IPS-20b (cell line): Measurements from ENCODE around the gene CHST11.

Experiments used
- H3K27ac ChIP-seq: one replicate; pipeline ENCODE4 v1.5.1; 2013; ENCODE audit warnings: low read length
- H3K27me3 ChIP-seq: 2 replicates; pipeline ENCODE4 v1.6.1; 2013; ENCODE audit warnings: mild to moderate bottlenecking, low read length, inconsistent platforms; ENCODE audit not compliant: insufficient read depth
- H3K36me3 ChIP-seq: 2 replicates; pipeline ENCODE4 v1.6.1; 2013; ENCODE audit warnings: low read depth, mild to moderate bottlenecking, inconsistent platforms, low read length, moderate library complexity; ENCODE audit not compliant: insufficient read depth
- H3K4me1 ChIP-seq: 2 replicates; pipeline ENCODE4 v1.6.1; 2013; ENCODE audit warnings: mild to moderate bottlenecking, control low read depth, inconsistent platforms, low read length, moderate library complexity; ENCODE audit not compliant: insufficient read depth
- H3K4me3 ChIP-seq: 2 replicates; pipeline ENCODE4 v1.5.1; 2013; ENCODE audit warnings: mild to moderate bottlenecking, low read length, inconsistent platforms
- H3K9ac ChIP-seq: 2 replicates; pipeline ENCODE4 v1.6.1; 2013; ENCODE audit warnings: low read depth, mild to moderate bottlenecking, inconsistent platforms, low read length, moderate library complexity
- H3K9me3 ChIP-seq: 2 replicates; pipeline ENCODE4 v1.6.1; 2013; ENCODE audit warnings: mild to moderate bottlenecking, low read depth, low read length, inconsistent platforms; ENCODE audit not compliant: insufficient read depth

The CHST11 gene

DNA sequence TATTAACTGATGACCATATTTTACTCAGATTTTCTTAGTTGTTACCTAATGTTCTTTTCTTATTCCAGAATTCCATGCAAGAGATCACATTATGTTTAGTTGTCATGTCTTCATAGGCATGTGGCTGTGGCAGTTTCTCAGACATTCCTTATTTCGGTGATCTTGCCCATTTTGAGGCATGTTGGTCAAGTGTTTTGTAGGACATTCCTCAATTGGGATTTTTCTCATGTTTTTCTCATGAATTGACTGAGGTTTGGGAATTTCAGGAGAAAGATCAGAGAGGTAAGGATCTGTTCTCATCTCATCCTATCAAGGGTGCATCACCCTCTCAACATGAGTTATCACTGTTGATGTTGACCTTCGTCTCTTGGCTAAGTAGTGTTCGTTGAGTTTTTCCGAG lies 81.3 kb downstream of the CHST11 start:
- peaks cover 5% of the 10 kb centered on the region; the same call in 1 of the 2 replicates for H3K27me3 ChIP-seq

DNA sequence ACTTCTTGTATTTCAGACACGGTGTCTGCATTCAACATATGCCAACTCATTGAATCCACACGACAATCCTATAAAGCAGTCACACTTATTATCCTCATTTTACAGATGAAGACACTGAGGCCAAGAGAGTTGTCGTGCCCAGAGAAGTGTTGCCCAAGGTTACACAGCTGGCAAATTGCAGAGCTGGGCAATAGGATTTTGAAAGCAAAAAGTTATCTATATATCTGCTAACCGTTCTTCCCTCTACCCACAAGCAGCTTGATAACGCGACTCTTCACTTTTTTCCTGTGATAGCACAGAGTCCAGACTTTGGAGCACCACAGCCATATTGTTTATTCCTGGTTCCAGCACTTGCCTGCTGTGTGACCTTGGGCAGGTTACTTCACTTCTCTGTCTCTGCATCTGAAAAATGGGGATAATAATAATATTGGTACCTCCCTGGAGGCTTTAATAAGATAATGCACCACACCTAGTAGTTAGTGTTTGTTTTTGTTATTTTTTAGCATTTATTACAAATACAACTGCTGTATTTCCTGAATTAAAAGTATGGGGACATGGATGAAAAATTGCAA lies 82.2 kb downstream of the CHST11 start:
- Histone ChIP-seq H3K9me3 (no peaks in the 10 kb centered on the region), H3K4me1 (peaks cover 29% of the 10 kb centered on the region), H3K27me3 (peaks cover 5% of the 10 kb centered on the region; the same call in 1 of the 2 replicates), H3K36me3 (no peaks in the 10 kb centered on the region), H3K4me3 (no peak overlapping the region), H3K9ac (no peak overlapping the region), H3K27ac (no peak overlapping the region)

More for the DNA sequence above, 81.3 kb downstream of the CHST11 start:
- Histone ChIP-seq H3K9me3 (no peaks in the 10 kb centered on the region), H3K9ac (no peak overlapping the region), H3K27ac (no peak overlapping the region), H3K4me3 (no peak overlapping the region), H3K36me3 (no peaks in the 10 kb centered on the region), H3K4me1 (peaks cover 29% of the 10 kb centered on the region)

DNA sequence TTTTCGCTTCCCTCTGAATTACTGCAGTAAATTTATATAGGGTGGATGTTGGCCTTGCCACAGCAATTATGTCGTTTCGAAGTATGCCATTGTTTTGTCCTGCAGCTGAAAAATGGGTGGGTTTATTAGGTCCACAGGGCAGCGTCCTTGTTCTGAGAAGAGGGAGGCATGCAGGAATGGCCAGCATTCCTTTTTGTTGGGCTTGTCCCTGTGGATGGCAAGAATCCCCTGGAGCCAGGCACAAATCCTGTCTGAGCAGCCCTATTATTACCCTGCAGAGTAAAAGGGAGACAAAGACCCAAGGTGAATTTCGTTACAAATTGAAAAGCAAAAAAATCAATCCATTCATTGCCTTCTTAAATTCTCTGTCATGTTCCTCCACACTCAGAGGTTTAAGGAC lies 88.1 kb downstream of the CHST11 start:
- Histone ChIP-seq H3K9me3 (no peaks in the 10 kb centered on the region), H3K4me3 (no peak overlapping the region), H3K4me1 (peaks cover 21% of the 10 kb centered on the region), H3K36me3 (no peaks in the 10 kb centered on the region), H3K27me3 (peaks cover 5% of the 10 kb centered on the region; the same call in 1 of the 2 replicates), H3K27ac (no peak overlapping the region), H3K9ac (no peak overlapping the region)

DNA sequence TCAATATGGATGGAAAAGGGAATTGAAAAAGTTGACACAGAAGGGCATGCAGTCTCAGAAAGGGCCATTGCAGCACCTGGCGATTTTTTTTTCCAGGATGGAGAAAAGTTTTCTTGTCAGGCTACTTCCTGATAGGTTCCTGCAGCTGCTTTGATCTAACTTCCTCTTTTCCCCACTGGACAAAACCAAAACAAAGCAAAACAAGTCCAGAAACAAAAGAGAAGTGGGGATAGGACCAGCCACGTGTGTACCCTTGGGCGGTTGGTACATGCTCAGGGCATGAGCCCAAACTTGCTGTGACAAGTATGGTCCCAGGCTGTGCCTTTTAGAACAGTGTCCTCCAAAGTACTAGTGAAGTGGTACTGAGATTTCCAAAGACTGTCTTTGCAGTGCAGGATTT lies 89.8 kb downstream of the CHST11 start:
- Histone ChIP-seq H3K4me1 (peaks cover 9% of the 10 kb centered on the region), H3K4me3 (no peak overlapping the region), H3K27me3 (no peaks in the 10 kb centered on the region; the same call in 1 of the 2 replicates), H3K36me3 (no peaks in the 10 kb centered on the region), H3K27ac (no peak overlapping the region), H3K9ac (no peak overlapping the region), H3K9me3 (no peaks in the 10 kb centered on the region)

DNA sequence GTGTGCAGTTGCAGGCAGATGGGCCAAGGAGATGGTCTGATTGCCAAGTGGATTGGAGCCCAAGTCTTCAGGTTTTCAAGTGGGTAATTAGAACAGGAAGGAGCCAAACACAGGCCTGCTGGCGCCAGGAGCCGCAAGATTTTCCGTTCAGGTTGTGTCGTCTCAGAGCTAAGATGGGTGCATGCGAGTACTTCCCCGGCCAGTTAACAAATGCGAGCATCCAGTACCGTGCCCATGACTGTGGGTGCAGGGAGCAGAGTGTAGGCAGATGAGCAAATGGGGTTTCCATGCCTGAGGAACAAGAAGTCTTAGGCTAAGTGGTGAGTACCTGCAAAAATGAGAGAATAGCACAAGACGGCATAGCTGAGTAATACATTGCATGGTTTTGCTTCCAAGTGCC lies 90.5 kb downstream of the CHST11 start:
- no peak overlapping the region for H3K27ac ChIP-seq
- no peaks in the 10 kb centered on the region for H3K27me3 ChIP-seq
- H3K4me3 ChIP-seq = no peak overlapping the region
- no peaks in the 10 kb centered on the region for H3K9me3 ChIP-seq
- H3K9ac ChIP-seq = no peak overlapping the region
- H3K36me3 ChIP-seq = no peaks in the 10 kb centered on the region
- peaks cover 8% of the 10 kb centered on the region for H3K4me1 ChIP-seq

DNA sequence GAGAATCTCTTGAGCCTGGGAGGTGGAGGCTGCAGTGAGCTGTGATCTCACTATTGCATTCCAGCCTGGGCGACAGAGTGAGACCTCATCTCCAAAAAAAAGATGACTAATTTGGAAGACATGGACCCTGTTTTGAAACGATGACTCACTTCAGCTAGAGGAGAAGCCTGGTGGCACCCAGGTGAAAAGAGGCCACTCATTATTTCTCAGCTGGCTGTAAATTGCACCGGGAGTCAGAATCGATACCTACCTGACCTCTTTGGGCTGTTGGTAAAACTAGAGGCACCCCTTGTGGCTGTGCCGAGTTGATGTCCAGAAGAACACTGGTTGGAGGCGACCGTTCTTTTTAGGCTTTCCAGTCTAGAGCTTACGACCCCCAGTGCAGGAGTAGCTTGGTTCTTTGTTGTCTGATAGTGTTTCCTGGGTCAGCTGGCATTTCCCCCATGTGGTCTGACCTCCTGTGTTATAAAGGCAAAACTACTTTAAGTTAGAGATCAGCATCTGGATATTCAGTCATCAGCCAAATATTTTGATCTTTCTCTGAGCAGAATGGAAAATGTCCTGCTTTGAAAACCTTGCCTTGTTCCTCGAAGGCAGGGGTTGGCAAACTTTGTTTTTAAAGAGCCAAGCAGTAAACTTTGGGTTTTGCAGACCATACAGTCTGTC lies 93.2 kb downstream of the CHST11 start:
- no peaks in the 10 kb centered on the region for H3K36me3 ChIP-seq
- H3K27ac ChIP-seq = no peak overlapping the region
- H3K4me3 ChIP-seq = no peak overlapping the region
- H3K9ac ChIP-seq = no peak overlapping the region
- H3K4me1 ChIP-seq = peaks cover 6% of the 10 kb centered on the region
- H3K27me3 ChIP-seq = no peaks in the 10 kb centered on the region
- H3K9me3 ChIP-seq = peaks cover 8% of the 10 kb centered on the region; the same call in 1 of the 2 replicates

DNA sequence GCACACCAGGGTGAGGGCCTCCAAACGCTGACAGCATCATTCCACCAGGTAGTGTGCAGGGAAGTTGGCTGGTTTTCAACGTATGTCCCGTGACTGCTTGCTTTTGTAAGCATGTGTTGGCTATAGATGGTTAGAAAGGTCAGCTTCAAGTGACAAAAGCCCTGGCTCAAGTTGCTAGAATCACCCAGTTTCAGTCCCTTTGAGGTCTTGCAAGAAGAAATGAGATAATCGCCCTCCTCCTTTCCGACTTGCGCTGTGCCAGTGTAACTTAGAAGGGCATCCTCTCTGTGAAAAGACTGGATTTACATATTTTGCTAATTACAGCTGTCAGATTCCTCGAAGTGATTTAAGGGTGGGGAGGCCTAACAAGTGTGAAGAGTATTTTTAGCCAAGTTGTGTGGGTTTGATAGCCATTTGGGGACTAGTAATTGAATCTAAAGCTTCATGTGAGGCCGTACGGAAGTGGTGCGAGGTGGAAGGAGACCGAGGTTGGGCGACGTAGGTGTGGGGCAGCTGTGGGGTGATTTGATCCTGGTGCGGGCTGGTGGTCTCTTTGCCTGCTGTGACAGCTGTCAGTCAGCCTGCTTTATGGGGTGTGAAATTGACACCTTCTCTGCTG lies 94.7 kb downstream of the CHST11 start:
- no peaks in the 10 kb centered on the region for H3K27me3 ChIP-seq
- H3K4me1 ChIP-seq = peaks cover 7% of the 10 kb centered on the region; the same call in 1 of the 2 replicates
- H3K36me3 ChIP-seq = no peaks in the 10 kb centered on the region
- H3K4me3 ChIP-seq = no peak overlapping the region
- no peak overlapping the region for H3K27ac ChIP-seq
- peaks cover 8% of the 10 kb centered on the region; the same call in 1 of the 2 replicates for H3K9me3 ChIP-seq
- H3K9ac ChIP-seq = no peak overlapping the region

DNA sequence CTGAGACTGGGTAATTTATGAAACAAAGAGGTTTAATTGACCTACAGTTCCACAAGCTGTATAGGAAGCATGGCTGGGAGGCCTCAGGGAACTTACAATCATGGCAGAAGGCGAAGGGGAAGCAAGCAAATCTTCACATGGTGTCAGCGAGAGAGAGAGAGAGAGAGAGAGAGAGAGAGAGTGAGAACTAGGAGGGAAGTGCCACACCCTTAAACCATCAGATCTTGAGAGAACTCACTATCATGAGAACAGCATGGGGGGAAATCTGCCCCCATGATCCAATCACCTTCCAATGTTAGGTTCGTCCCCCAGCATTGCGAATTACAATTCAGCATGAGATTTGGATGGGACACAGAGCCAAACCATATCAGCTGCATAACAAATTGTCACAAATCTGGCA lies 96.7 kb downstream of the CHST11 start:
- H3K4me1 ChIP-seq = peaks cover 5% of the 10 kb centered on the region; the same call in 1 of the 2 replicates
- peaks cover 8% of the 10 kb centered on the region; the same call in 1 of the 2 replicates for H3K9me3 ChIP-seq
- H3K36me3 ChIP-seq = no peaks in the 10 kb centered on the region
- no peaks in the 10 kb centered on the region for H3K27me3 ChIP-seq
- no peak overlapping the region for H3K4me3 ChIP-seq
- no peak overlapping the region for H3K9ac ChIP-seq
- no peak overlapping the region for H3K27ac ChIP-seq

DNA sequence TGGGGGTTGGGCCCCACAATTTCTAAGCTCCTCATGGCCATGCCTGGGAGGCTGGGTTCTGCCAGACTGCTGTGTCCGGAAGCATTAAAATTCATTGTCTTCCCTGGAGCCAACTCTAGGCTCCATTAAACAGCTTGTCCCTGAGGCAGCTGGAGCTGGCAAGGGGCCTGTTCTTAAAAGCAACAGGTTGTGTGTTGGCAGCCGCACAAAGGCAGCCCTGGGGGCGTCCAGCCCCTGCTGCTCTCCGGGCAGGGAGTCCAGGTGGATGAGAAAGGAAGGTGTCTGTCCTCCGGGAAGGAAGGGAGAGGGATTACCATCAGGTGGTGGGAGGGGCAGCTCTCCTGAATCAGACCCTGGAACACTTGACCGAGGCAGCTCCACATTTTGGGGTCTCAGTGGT lies 98.9 kb downstream of the CHST11 start:
- Histone ChIP-seq H3K4me3 (no peak overlapping the region), H3K27me3 (no peaks in the 10 kb centered on the region), H3K4me1 (peaks cover 5% of the 10 kb centered on the region; the same call in 1 of the 2 replicates), H3K9me3 (peaks cover 8% of the 10 kb centered on the region; the same call in 1 of the 2 replicates), H3K36me3 (no peaks in the 10 kb centered on the region), H3K27ac (no peak overlapping the region), H3K9ac (no peak overlapping the region)

DNA sequence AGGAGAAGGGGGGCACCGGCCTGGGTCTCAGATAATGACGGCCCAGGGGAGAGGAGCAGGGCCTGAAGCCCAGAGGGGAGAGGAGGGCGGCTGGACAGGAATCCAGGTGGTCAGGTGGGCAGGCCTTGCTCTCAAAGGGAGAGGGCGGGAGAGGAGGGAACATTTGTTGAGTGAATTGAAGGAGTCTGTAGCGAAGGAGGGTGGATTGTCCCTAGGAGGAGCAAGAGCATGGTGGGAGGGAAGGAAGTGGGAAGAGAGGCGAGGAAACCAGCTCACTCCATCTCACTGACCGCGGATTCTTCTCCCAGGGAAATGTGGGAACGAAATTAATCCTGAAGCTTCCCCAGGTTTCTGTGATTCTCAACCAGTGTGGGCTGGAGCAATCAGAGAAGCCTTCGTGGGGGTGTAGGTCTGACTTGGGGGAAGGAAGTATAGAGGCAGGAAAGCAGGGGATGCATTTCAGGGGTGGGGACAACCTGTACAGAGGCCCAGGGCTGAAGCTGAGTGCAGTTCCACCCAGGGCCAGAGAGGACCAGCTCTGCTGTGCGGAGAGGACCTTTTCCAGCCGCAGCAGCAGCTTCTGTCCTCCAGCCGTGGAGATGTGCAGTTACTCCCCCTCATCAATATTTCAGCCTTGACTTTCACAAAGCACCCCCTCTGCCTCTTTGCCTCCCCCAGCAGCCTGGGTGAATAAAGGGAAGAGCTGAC lies 100.9 kb downstream of the CHST11 start:
- peaks cover 8% of the 10 kb centered on the region; the same call in 1 of the 2 replicates for H3K9me3 ChIP-seq
- H3K4me3 ChIP-seq = no peak overlapping the region
- no peaks in the 10 kb centered on the region for H3K27me3 ChIP-seq
- no peak overlapping the region for H3K27ac ChIP-seq
- H3K4me1 ChIP-seq = peaks cover 5% of the 10 kb centered on the region; the same call in 1 of the 2 replicates
- no peak overlapping the region for H3K9ac ChIP-seq
- no peaks in the 10 kb centered on the region for H3K36me3 ChIP-seq

DNA sequence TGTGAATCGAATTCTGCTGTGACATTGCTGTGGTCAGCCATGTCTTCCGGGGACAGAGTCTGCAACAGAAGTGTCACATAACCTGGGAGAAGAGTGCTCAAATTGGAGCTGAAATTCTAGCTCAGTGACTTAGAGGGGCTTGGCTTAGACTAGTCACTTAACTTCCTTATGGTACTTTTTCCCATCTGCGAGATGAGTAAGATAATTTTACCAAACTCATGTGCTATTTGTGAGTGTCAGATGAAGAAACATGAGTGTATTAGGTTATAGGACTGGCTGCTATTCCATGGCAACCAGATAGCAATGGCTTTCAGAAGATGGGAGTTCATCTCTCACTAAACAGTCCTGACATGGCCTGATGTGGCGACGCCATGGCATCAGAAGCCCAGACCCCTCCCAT lies 104.1 kb downstream of the CHST11 start:
- no peaks in the 10 kb centered on the region for H3K27me3 ChIP-seq
- H3K9ac ChIP-seq = no peak overlapping the region
- H3K9me3 ChIP-seq = no peaks in the 10 kb centered on the region
- no peaks in the 10 kb centered on the region for H3K36me3 ChIP-seq
- H3K4me3 ChIP-seq = no peak overlapping the region
- no peaks in the 10 kb centered on the region for H3K4me1 ChIP-seq
- H3K27ac ChIP-seq = no peak overlapping the region
